HL-60 (cell line): Measurements from ENCODE around the gene CD44.

Experiments
- GABPA ChIP-seq: IDR thresholded peaks from 2 replicates; pipeline ENCODE4 v1.6.1; 2012; ENCODE audit warnings: low read depth
- POLR2AphosphoS5 ChIP-seq: IDR thresholded peaks from 2 replicates; pipeline ENCODE4 v1.6.1; 2012; ENCODE audit warnings: low read depth
- TF ChIP-seq, protein P1 (sequence below): IDR thresholded peaks from one replicate; pipeline ENCODE4 v1.5.1; 2011; ENCODE audit warnings: low read length, control low read depth, inconsistent platforms; ENCODE audit not compliant: insufficient read depth

- TF ChIP-seq, protein P1, sequence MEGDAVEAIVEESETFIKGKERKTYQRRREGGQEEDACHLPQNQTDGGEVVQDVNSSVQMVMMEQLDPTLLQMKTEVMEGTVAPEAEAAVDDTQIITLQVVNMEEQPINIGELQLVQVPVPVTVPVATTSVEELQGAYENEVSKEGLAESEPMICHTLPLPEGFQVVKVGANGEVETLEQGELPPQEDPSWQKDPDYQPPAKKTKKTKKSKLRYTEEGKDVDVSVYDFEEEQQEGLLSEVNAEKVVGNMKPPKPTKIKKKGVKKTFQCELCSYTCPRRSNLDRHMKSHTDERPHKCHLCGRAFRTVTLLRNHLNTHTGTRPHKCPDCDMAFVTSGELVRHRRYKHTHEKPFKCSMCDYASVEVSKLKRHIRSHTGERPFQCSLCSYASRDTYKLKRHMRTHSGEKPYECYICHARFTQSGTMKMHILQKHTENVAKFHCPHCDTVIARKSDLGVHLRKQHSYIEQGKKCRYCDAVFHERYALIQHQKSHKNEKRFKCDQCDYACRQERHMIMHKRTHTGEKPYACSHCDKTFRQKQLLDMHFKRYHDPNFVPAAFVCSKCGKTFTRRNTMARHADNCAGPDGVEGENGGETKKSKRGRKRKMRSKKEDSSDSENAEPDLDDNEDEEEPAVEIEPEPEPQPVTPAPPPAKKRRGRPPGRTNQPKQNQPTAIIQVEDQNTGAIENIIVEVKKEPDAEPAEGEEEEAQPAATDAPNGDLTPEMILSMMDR = no peak
- no peak for TF ChIP-seq POLR2AphosphoS5
- no peak for TF ChIP-seq GABPA
These were observed 37.7 kb upstream of the CD44 start for GRCh38 chr11:35101223-35101622.
